Mammary epithelial cell (primary cell): Measurements from ENCODE around the gene DPP10.

ENCODE experiments used
- CTCF ChIP-seq, 2 donors: IDR thresholded peaks in 1 of 2; conservative IDR thresholded peaks in 1 of 2; 2 replicates each; pipeline ENCODE4 v1.5.1; 2011 to 2012; ENCODE audit warnings: inconsistent platforms in 2 of 2, low read length in 2 of 2, mild to moderate bottlenecking in 2 of 2, control low read depth in 1 of 2, low read depth in 1 of 2; ENCODE audit not compliant: insufficient read depth in 1 of 2; ENCODE audit errors: extremely low read depth in 1 of 2
- EZH2 ChIP-seq: IDR thresholded peaks from 2 replicates; pipeline ENCODE4 v1.6.1; 2012; ENCODE audit warnings: low read length, inconsistent platforms, borderline replicate concordance

- TF ChIP-seq CTCF (conservative IDR thresholded peaks at IDR 0.05 in 1 of 2, IDR thresholded peaks at IDR 0.05 in 1 of 2; ENCODE audit: extremely low read depth in 1 of 2, insufficient read depth in 1 of 2, low read depth in 1 of 2, low read length in 2 of 2) (no peak), EZH2 (no peak)
These were observed 1001.2 kb downstream of the DPP10 start for GRCh38 chr2:115443539-115444185.
